ENCODE measurements around the gene PEPD. TPM values are rescaled to one million over a fixed set of nuclear protein-coding genes. Genes with fewer than 3 reads are reported as not detected.

PEPD gene
- total and polyA plus RNA-seq, 2 of the 4 experiments (the other 2 are of a cell fraction), result 36.7 to 88.4 TPM

DNA sequence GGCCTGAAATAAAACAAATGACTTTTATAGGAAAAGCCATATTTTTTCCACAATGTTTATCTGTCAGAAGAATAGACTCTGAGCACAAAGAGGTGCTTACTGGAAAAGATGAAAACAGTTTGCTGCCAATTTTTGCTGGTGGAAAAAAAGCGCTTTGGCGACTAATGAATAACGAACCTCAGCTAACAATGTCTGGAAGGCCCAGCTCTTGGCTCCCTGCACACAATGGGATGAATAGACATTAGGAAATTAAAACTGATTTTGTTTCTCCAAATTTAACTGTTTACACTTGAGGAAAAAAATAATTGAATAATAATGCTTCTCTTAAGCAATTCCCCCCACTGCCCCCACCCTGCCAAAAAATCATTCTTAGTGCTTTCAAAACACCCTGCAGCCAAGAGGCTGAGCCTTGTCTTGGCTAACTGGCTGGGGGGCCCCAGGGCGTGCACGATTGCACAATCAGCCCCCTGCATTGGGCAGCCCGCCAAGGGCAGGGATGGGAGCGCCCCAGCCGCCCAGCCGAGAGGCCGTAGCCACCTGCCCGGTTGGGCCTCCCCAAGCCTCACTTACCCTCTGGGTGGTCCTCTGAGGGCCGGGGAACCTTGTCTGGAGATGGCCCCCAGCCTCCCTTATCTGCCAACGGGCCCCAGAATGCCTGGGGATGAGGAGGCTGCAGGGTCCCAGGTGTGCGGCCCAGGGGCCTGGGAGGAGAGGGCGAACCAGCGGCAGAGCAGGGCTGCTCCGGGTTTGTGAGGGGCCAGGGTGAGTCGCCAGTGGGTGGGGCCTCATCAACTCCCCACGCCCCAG is 131.3 kb downstream of the PEPD start:
- H4K20me1 ChIP-seq (ENCODE audit: insufficient read depth, low read length), result peaks cover 70% of the 10 kb centered on the region
- H3K4me2 ChIP-seq (ENCODE audit: low read depth, low read length), result no peak overlapping the region
- no peak overlapping the region for H3K23ac ChIP-seq (ENCODE audit: low read depth, low read length)
- no peaks in the 10 kb centered on the region for H3K27me3 ChIP-seq (ENCODE audit: control insufficient read depth, insufficient read depth, low read length)
- no peak overlapping the region for H4K8ac ChIP-seq (ENCODE audit: low read depth in 2 of 2, low read length in 2 of 2)
- BruUV-seq (replicated peaks), result no TSS peak
- peaks cover 20% of the 10 kb centered on the region for H3K36me3 ChIP-seq (ENCODE audit: control insufficient read depth, insufficient read depth, low read length)
- H2BK120ac ChIP-seq (ENCODE audit: low read depth, low read length), result no peak overlapping the region
- H2BK20ac ChIP-seq (ENCODE audit: low read depth, low read length), result no peak overlapping the region
- H2AFZ ChIP-seq (replicated peaks; ENCODE audit: low read length, poor library complexity), result no peak overlapping the region
- no peak overlapping the region for H2AK9ac ChIP-seq (replicated peaks; ENCODE audit: low read depth, low read length, poor library complexity)
- TF ChIP-seq CTCF (conservative IDR thresholded peaks at IDR 0.05; ENCODE audit: low read depth, low read length) (no peak), RFX5 (IDR thresholded peaks at IDR 0.05; ENCODE audit: low read depth, low read length) (no peak), FOS (IDR thresholded peaks at IDR 0.05; ENCODE audit: low read depth, low read length) (no peak), ELK1 (IDR thresholded peaks at IDR 0.05; ENCODE audit: borderline replicate concordance, low read depth, low read length) (no peak), USF2 (IDR thresholded peaks at IDR 0.05; ENCODE audit: low read depth, low read length) (no peak), MXI1 (IDR thresholded peaks at IDR 0.05; ENCODE audit: borderline replicate concordance, low read depth, low read length) (no peak), POLR2A (IDR thresholded peaks at IDR 0.05; ENCODE audit: low read depth, low read length) (no peak), RAD21 (IDR thresholded peaks at IDR 0.05; ENCODE audit: low read length) (no peak), CEBPB (IDR thresholded peaks at IDR 0.05; ENCODE audit: low read depth, low read length) (peak; percentile 78)
- peaks cover 3% of the 10 kb centered on the region; the same call in 1 of the 2 replicates for H3K9me1 ChIP-seq (ENCODE audit: insufficient read depth, low read length)
- ChIA-PET POLR2A (ENCODE audit: unreplicated experiment) (no interaction called here), CTCF (no interaction called here)
- intact Hi-C loops (cut with micrococcal nuclease) (no loop called here), dilution Hi-C loops (cut with HindIII; ENCODE audit: low sequenced_read_pairs, unreplicated experiment) (no loop called here), in situ Hi-C loops (cut with MboI; ENCODE audit: low sequenced_read_pairs) (no loop called here)
- H3K9ac ChIP-seq (ENCODE audit: low read depth, low read length), result no peak overlapping the region
- no peak overlapping the region for H2BK15ac ChIP-seq (ENCODE audit: low read depth, low read length)
- H3K4ac ChIP-seq (ENCODE audit: low read depth, low read length), result no peak overlapping the region
- H3K4me3 ChIP-seq (ENCODE audit: insufficient read depth, low read depth, low read length), result no peak overlapping the region
- H3K56ac ChIP-seq (ENCODE audit: extremely low read depth, insufficient read depth, low read length), result no peak overlapping the region
- peaks cover 3 to 52% of the 10 kb centered on the region in 2 experiments; a peak in 2 of 4 replicates for H3K79me1 ChIP-seq (ENCODE audit: low read depth in 1 of 2, low read length in 2 of 2)
- no peaks in the 10 kb centered on the region for H3K9me3 ChIP-seq (ENCODE audit: control insufficient read depth, insufficient read depth, low read length)
- DNase-seq (no peak), ATAC-seq (ENCODE audit: low read depth) (no peak)
- WGBS, 2 experiments (ENCODE audit: extremely low coverage in 2 of 2, insufficient read length in 1 of 2), result 57% methylated on average over 3 of the region's 19 CpGs; no CpG with 5 or more reads in 1 of the 2 experiments
- H4K91ac ChIP-seq (ENCODE audit: insufficient read depth, low read depth, low read length), result no peak overlapping the region
- no peak overlapping the region for H3K14ac ChIP-seq (replicated peaks; ENCODE audit: low read depth, low read length)
- no peak overlapping the region for H2AK5ac ChIP-seq (ENCODE audit: low read depth, low read length)
- H2BK5ac ChIP-seq (ENCODE audit: low read depth, low read length, poor library complexity, severe bottlenecking), result no peak overlapping the region
- no peak overlapping the region for H3K18ac ChIP-seq (ENCODE audit: low read depth, low read length)
- H3K4me1 ChIP-seq (ENCODE audit: control insufficient read depth, insufficient read depth, low read length), result peaks cover 19% of the 10 kb centered on the region
- no peak overlapping the region for H3K27ac ChIP-seq (ENCODE audit: insufficient read depth, low read length)
- H4K5ac ChIP-seq (ENCODE audit: low read depth, low read length), result no peak overlapping the region
